Measurements from ENCODE around the gene MTLN.
"Not testable (repeated sequence)": the region's sequence is repeated elsewhere in the genome, so short reads cannot be mapped to it uniquely, and the experiment has no call there.

Gene MTLN

GRCh38 chr2:110215566-110216158, 3.3 kb upstream of the MTLN start:
- CTCF ChIA-PET = no interaction called here
- TF ChIP-seq HDGF (IDR thresholded peaks at IDR 0.05; ENCODE audit: borderline replicate concordance) = no peak
- TF ChIP-seq ZNF384 (IDR thresholded peaks at IDR 0.05) = no peak
- no peak for TF ChIP-seq SP1 (IDR thresholded peaks at IDR 0.05)
- TF ChIP-seq ARNT (IDR thresholded peaks at IDR 0.05) = no peak
- no peak for TF ChIP-seq NFRKB (IDR thresholded peaks at IDR 0.05)
- no peak for TF ChIP-seq LEF1 (IDR thresholded peaks at IDR 0.05; ENCODE audit: borderline replicate concordance)
- TF ChIP-seq FOXA1 (IDR thresholded peaks at IDR 0.05) = no peak
- no peak for TF ChIP-seq TARDBP (IDR thresholded peaks at IDR 0.05)
- TF ChIP-seq ELF4 (IDR thresholded peaks at IDR 0.05) = no peak
- no peak for TF ChIP-seq CTBP1 (IDR thresholded peaks at IDR 0.05; ENCODE audit: borderline replicate concordance)
- TF ChIP-seq, protein P1, sequence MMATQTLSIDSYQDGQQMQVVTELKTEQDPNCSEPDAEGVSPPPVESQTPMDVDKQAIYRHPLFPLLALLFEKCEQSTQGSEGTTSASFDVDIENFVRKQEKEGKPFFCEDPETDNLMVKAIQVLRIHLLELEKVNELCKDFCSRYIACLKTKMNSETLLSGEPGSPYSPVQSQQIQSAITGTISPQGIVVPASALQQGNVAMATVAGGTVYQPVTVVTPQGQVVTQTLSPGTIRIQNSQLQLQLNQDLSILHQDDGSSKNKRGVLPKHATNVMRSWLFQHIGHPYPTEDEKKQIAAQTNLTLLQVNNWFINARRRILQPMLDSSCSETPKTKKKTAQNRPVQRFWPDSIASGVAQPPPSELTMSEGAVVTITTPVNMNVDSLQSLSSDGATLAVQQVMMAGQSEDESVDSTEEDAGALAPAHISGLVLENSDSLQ (IDR thresholded peaks at IDR 0.05) = no peak
- no peak for TF ChIP-seq SUZ12 (IDR thresholded peaks at IDR 0.05)
- no peak for TF ChIP-seq BHLHE40 (IDR thresholded peaks at IDR 0.05; ENCODE audit: borderline replicate concordance)
- no peak for TF ChIP-seq FOXM1 (IDR thresholded peaks at IDR 0.05; ENCODE audit: borderline replicate concordance)
- no peak for TF ChIP-seq L3MBTL2 (conservative IDR thresholded peaks at IDR 0.05)
- no peak for TF ChIP-seq FOXK2 (IDR thresholded peaks at IDR 0.05)
- POLR2A ChIA-PET = no interaction called here
- DNase-seq (ENCODE audit: extremely low spot score) = no peak

DNA sequence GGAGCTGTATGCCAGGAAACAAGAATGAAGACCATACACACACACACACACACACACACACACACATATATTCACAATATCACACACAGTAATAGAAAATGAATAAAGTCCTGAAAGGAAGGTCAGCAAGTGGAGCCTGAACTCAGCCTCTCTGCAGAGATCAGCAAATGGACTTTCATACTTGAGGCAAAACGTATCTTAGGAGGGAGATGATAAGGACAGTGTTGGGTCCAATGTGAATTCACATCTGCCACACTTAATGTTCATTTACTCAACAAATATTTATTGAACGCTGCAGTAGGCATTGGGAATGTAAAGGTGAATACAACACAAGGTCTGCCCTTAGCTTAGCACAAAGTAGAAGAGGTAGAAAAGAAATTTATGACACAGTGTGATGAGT, 2.7 kb upstream of the MTLN start:
- no peak for DNase-seq (ENCODE audit: extremely low spot score)
- TF ChIP-seq L3MBTL2 (conservative IDR thresholded peaks at IDR 0.05) (no peak), ZNF384 (IDR thresholded peaks at IDR 0.05) (no peak), TARDBP (IDR thresholded peaks at IDR 0.05) (no peak), ARNT (IDR thresholded peaks at IDR 0.05) (no peak), NFRKB (IDR thresholded peaks at IDR 0.05) (no peak)
- TF ChIP-seq, protein P1 (IDR thresholded peaks at IDR 0.05) = no peak
- ChIA-PET CTCF (no interaction called here), POLR2A (no interaction called here)

GRCh38 chr2:110213522-110213921, 1.2 kb upstream of the MTLN start:
- CTCF ChIA-PET; POLR2A ChIA-PET; DNase-seq (ENCODE audit: extremely low spot score): not testable (repeated sequence)

- ChIA-PET POLR2A (no interaction called here), CTCF (interaction anchor here (0.5 kb wide), 1 partner anchor 8 kb away, joined by 3 read pairs; no protein-coding TSS in a partner anchor)
- DNase-seq (ENCODE audit: extremely low spot score) = no peak
- no peak for TF ChIP-seq HDGF (IDR thresholded peaks at IDR 0.05; ENCODE audit: borderline replicate concordance)
- TF ChIP-seq FOXA1 (IDR thresholded peaks at IDR 0.05) = no peak
- TF ChIP-seq ARNT (IDR thresholded peaks at IDR 0.05) = no peak
- no peak for TF ChIP-seq FOXM1 (IDR thresholded peaks at IDR 0.05; ENCODE audit: borderline replicate concordance)
- no peak for TF ChIP-seq TARDBP (IDR thresholded peaks at IDR 0.05)
- TF ChIP-seq LEF1 (IDR thresholded peaks at IDR 0.05; ENCODE audit: borderline replicate concordance) = no peak
- TF ChIP-seq CTBP1 (IDR thresholded peaks at IDR 0.05; ENCODE audit: borderline replicate concordance) = no peak
- no peak for TF ChIP-seq ELF4 (IDR thresholded peaks at IDR 0.05)
- TF ChIP-seq NFRKB (IDR thresholded peaks at IDR 0.05) = no peak
- no peak for TF ChIP-seq SP1 (IDR thresholded peaks at IDR 0.05)
- TF ChIP-seq BHLHE40 (IDR thresholded peaks at IDR 0.05; ENCODE audit: borderline replicate concordance) = no peak
- no peak for TF ChIP-seq L3MBTL2 (conservative IDR thresholded peaks at IDR 0.05)
- no peak for TF ChIP-seq FOXK2 (IDR thresholded peaks at IDR 0.05)
- TF ChIP-seq SUZ12 (IDR thresholded peaks at IDR 0.05) = no peak
- no peak for TF ChIP-seq ZNF384 (IDR thresholded peaks at IDR 0.05)
- TF ChIP-seq, protein P1 (IDR thresholded peaks at IDR 0.05) = no peak
Measured at GRCh38 chr2:110205660-110206455, 6.5 kb downstream of the MTLN start.

- DNase-seq (ENCODE audit: extremely low spot score) = peak; percentile 96
- ChIA-PET POLR2A (no interaction called here), CTCF (interaction anchor here (0.5 kb wide), 1 partner anchor 7 kb away, joined by 3 read pairs; no protein-coding TSS in a partner anchor)
- TF ChIP-seq BHLHE40 (IDR thresholded peaks at IDR 0.05; ENCODE audit: borderline replicate concordance) = no peak
- no peak for TF ChIP-seq FOXK2 (IDR thresholded peaks at IDR 0.05)
- no peak for TF ChIP-seq FOXA1 (IDR thresholded peaks at IDR 0.05)
- no peak for TF ChIP-seq SUZ12 (IDR thresholded peaks at IDR 0.05)
- TF ChIP-seq LEF1 (IDR thresholded peaks at IDR 0.05; ENCODE audit: borderline replicate concordance) = no peak
- no peak for TF ChIP-seq ELF4 (IDR thresholded peaks at IDR 0.05)
- no peak for TF ChIP-seq CTBP1 (IDR thresholded peaks at IDR 0.05; ENCODE audit: borderline replicate concordance)
- TF ChIP-seq FOXM1 (IDR thresholded peaks at IDR 0.05; ENCODE audit: borderline replicate concordance) = no peak
- TF ChIP-seq, protein P1 (IDR thresholded peaks at IDR 0.05) = no peak
- no peak for TF ChIP-seq NFRKB (IDR thresholded peaks at IDR 0.05)
Measured at GRCh38 chr2:110204408-110205385, 7.7 kb downstream of the MTLN start, which contains the start of gene NPHP1. TSS of gene NPHP1 (minus strand) at chr2:110205013. CDS start at chr2:110204968, 45 bp downstream.

Data from HEK293T (cell line).